Body of pancreas (tissue), 4 donors: ENCODE data around the gene WDFY1.

ENCODE experiments used
- POLR2A ChIP-seq, 3 donors: fragments of 450-650 bp; IDR thresholded peaks; one replicate each; pipeline ENCODE4 v1.6.1; 2016; ENCODE audit warnings: antibody characterized with exemption in 3 of 3, mild to moderate bottlenecking in 2 of 3
- TF ChIP-seq, protein P1 (sequence below), 7 experiments: fragments of 450-650 bp in 4 of 7; fragments of 200-600 bp in 3 of 7; sonication (generic) in 3 of 7; IDR thresholded peaks; one replicate each; pipeline ENCODE4 v1.5.1; 2016 to 2019; ENCODE audit warnings: antibody characterized with exemption in 7 of 7

- TF ChIP-seq, protein P1, sequence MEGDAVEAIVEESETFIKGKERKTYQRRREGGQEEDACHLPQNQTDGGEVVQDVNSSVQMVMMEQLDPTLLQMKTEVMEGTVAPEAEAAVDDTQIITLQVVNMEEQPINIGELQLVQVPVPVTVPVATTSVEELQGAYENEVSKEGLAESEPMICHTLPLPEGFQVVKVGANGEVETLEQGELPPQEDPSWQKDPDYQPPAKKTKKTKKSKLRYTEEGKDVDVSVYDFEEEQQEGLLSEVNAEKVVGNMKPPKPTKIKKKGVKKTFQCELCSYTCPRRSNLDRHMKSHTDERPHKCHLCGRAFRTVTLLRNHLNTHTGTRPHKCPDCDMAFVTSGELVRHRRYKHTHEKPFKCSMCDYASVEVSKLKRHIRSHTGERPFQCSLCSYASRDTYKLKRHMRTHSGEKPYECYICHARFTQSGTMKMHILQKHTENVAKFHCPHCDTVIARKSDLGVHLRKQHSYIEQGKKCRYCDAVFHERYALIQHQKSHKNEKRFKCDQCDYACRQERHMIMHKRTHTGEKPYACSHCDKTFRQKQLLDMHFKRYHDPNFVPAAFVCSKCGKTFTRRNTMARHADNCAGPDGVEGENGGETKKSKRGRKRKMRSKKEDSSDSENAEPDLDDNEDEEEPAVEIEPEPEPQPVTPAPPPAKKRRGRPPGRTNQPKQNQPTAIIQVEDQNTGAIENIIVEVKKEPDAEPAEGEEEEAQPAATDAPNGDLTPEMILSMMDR (IDR thresholded peaks at IDR 0.05): no peak
- TF ChIP-seq POLR2A (IDR thresholded peaks at IDR 0.05): no peak
Observed at GRCh38 chr2:223932816-223933800, 12.0 kb downstream of the WDFY1 start.
